Activated T-cell treated with anti-CD3 and anti-CD28 coated beads, Interleukin-2, amount 50 U/mL, for 48 hours (primary cell): Measurements from ENCODE around the gene REC114.

ENCODE experiments used
- DNase-seq, 2 experiments: peaks; one replicate each; pipeline ENCODE4 v3.0.0-alpha.2; 2020

Gene REC114

DNA sequence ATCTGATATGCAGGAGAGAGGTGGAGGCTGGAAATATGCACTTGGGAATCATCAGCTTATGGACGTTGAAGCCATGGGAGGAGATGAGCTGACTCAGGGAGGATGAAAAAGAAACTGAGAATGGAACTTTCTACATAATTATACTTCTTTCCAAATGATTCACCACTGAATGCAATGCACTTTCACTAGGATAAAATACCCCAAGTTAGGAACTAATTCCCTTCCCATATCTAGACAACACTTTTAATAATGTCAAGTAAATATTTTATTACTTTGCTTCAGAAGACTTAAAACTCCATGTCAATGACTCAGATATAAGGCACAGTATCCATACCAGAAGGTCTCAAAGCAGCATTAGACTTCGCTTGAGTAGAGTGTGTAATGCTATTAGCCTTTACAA, 166.0 kb downstream of the REC114 start:
- no peak for DNase-seq
